Putamen (tissue), 1 donor: Measurements from ENCODE around the gene IFNG.

Source experiments
- DNase-seq: peaks from one replicate; pipeline ENCODE4 v3.0.0-alpha.2; 2016; ENCODE audit warnings: low spot score

Gene IFNG

DNA sequence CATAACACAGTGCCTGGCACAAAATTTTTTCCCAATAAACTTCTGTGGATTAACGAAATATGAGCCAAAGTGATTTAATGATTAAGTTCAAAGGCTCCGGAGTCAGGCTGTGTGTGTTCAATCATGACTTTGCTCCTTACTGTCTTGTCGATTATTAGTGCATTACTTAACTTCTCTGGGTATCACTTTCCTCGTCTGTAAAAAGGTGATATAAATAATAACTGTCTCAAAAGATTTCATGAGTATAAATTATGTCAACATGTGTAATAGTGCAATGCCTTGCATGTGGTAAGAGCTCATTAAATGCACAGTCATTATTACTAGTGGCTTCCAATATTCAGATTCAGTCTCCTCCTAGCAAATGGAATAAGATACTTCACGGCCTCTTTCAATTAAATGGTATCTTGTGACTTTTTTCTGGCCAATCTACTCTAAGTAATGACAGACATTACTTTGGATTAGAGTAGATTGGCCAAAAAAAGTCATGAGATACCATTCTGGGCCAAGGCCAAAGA, 6.8 kb upstream of the IFNG start:
- no peak for DNase-seq

- no peak for DNase-seq
These were observed 4.1 kb upstream of the IFNG start for GRCh38 chr12:68163560-68164081.

- DNase-seq, result no peak
These were observed 2.8 kb upstream of the IFNG start for GRCh38 chr12:68162374-68162773.

DNA sequence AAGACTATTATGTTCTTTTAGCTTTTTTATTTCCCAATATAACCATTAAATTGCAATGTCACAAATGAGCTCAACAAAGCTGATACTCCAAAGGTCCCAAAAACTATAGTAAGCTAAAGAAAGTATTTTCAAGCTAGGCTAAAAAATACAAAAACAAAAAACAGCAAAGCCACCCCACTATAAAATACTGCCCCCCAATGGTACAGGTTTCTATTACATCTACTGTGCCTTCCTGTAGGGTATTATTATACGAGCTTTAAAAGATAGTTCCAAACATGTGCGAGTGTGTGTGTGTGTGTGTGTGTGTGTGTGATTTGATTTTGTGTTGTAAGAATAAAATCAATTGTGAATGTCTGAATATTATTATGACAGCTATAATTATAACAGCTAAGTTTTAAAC, 1.1 kb downstream of the IFNG start:
- DNase-seq, result no peak

DNA sequence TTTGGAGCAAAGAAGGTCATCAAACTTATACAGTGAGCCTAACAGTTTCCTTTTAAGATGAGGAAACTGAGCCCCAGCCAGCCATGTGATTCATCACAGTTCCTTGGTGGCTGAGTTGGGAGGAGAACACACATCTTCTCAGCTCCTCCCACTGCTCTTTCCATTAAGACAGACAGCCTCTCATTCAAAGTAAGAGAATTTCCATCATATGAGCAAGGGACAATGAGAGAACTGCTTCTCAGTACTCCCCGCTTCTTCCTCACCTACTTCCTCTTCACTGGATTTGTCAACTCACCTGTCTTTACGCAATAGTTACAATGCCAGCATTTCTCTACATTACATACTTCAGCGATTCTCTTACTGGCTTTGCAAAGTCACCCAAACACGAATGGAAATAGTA, 2.2 kb downstream of the IFNG start:
- no peak for DNase-seq

DNA sequence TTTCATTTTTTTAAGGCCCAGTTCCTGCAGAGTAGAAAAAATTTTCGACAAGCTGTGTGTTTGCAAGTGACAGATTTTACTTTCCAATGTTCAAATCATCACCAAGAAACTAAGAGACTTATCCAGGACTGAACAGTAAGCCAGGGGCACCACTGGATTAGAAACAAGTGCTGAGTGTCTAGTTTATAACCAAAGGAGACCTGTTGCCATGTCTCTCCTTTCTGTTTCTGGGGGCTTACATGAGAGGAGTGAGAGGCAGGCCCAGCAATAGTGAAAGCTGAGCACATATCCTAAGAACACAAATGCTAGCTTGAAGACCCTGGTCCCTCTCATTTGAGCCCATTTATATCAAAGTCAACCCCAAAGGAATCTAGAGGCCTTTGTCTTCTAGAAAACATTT, 2.9 kb downstream of the IFNG start:
- DNase-seq, result no peak

- DNase-seq, result no peak
These were observed 4.8 kb downstream of the IFNG start for GRCh38 chr12:68154779-68155178.

DNA sequence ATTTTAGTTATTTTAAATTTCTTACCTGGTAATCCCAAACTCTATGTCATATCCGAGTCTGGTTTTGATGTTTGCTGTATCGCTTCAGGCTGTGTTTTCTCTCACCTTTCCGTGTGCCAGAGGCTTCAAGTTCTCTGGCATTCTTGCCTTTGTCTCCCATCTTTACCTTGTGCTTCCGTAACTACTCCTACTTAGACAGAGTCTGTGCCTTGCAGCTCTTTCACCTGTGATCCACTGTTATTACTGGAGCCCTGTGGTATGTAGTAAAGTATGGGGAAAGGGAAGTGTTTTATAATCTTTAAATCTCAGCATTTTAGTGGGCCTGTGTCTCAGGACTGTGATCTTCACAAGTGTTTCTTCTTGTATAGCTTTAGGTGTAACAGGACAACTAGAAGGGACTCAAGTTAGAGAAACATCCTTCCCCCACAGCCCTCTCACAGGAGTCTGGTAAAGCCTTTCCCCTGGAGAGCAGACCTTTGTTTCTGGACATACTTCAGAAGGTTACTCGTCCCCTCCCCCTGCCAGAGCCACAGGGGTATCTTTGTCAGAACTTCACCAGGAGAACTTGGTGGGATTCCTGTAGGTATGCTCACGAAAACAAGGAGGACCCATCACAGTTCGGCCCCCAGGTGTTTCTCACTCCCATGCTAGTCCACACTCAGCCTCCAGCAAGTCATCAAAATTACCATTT, 11.1 kb downstream of the IFNG start:
- no peak for DNase-seq

GRCh38 chr12:68140556-68140955, 19.0 kb downstream of the IFNG start:
- DNase-seq, result no peak

DNA sequence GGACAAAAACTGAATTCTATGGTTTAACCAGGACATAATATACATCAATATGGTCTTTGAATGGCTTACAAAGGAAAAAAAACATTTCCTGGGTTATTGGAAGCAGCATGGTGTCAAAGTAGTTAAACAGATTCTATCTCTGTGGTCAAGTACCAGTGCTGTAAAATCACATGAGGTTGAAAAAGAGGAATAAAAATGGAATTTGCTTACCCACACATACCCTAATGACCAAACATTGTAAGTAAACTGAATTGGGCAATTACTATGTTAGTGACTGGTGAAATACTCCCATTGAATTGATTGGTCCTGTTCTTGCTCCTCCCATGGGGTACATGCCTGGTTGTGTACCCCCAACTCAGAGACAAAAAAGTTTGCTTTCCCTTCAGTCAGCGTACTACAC, 19.6 kb downstream of the IFNG start:
- no peak for DNase-seq

GRCh38 chr12:68139001-68139400, 20.5 kb downstream of the IFNG start:
- no peak for DNase-seq

DNA sequence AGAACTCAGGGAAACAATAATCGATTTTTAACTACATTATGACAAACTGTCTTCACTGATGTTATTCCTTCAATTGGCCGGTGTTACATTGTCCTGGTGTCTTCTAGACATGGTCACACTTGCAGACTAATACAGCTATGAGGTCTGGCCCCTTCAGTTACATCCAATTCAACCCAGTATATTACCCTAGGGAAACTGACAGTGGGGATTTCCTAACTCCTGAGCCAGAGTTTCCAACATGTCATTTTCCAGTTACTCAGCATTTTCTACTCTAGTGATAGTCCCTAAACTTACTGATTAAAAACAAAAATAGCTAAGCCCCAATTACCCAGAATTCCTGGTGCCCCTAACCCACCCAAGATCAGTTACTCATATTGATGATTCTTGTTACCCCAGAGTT, 21.1 kb downstream of the IFNG start:
- DNase-seq, result no peak

DNA sequence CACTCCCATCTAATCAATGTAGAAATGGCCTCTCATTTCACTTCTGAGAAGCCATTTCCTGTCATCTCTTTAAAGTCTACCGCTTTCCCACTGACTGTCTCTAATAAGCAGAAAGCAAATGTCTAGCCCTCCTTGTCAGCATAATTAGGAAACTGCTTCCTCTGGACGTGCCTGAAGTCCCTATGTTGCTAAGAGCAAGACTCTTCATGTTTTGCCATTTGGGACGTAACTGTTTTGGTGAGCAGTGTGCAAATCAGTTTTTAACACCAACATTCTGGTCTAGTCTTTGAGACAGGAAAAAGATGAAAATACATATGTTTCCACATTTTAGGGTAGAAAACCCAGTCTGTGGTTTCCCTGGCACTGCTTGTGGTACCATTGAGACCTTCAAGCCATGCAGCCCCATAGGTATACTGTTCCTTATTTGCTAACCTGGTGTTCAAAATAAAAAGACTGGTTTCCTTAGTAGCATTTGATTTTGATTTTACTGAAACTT, 22.2 kb downstream of the IFNG start:
- no peak for DNase-seq

- DNase-seq, result no peak
These were observed 24.0 kb downstream of the IFNG start for GRCh38 chr12:68135520-68135919.

- DNase-seq, result no peak
These were observed 27.6 kb downstream of the IFNG start for GRCh38 chr12:68131867-68132414.

GRCh38 chr12:68129979-68130378, 29.6 kb downstream of the IFNG start:
- no peak for DNase-seq

DNA sequence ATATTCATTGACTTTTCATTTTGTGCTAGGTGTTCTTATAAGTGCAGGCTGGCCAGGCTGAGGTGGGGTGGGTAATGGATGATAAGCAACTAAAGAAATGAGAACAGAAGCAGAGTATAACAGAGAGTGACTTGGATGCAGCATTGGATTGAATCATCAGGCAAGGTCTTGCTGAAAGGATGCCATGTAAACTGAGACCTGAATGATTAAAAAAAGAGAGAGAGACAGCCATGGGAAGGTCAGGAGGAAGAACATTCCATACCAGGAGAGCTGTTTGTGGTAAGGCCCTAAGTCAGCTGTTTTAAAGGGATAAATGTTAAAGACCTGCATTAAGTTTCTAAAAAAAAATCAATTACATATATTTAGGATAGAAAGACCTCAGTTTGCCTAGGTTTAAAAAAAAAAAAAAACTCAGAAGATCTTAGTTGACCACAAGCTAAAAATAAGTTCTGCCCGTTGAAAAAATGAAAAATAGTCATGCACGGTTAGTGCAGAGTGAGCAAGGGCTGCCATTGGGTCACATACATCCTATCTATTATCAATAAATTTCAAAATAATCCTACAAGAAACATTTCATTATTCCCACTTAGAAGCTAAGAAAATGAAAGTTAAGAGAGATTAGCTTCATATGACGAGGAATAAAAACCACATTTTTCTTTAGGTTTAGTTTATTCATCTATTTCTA, 37.2 kb downstream of the IFNG start:
- no peak for DNase-seq

DNA sequence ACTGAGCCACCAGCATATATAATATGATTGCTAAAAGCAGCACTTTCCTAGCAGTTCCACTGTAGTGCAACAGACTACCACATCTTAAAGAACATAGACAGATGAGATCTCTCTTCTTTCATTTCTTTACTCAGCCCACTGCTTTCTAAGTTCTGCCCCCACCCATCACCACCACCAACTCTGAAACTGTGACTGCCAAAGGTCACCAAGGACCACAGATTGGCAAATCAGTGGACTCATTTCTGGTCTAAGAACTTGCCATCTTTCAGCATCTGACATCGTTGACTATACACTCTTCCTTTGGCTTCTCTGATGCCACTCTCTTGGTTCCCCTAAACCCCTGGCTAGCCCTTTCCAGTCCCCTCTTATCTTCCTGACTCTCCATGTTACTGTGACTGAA, 38.4 kb downstream of the IFNG start:
- no peak for DNase-seq

GRCh38 chr12:68119724-68120211, 39.8 kb downstream of the IFNG start:
- DNase-seq, result no peak

DNA sequence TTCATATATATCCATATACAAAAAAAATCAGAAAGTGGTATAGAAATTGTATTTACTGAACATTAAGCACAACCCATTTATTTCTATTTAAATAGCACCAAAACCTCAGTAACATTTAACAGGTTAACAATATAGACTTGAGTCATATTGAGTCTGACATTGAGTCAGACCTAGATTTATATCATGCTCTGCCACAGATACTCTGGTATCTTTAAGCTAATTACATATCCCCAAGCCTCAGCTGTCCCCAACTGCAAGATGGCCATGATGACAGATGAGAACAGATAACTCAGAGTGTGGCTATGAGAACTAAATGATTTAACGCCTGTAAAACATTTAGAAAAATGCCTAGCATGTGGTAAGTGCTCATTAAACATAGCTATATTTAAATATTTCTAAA, 40.3 kb downstream of the IFNG start:
- DNase-seq, result no peak

DNA sequence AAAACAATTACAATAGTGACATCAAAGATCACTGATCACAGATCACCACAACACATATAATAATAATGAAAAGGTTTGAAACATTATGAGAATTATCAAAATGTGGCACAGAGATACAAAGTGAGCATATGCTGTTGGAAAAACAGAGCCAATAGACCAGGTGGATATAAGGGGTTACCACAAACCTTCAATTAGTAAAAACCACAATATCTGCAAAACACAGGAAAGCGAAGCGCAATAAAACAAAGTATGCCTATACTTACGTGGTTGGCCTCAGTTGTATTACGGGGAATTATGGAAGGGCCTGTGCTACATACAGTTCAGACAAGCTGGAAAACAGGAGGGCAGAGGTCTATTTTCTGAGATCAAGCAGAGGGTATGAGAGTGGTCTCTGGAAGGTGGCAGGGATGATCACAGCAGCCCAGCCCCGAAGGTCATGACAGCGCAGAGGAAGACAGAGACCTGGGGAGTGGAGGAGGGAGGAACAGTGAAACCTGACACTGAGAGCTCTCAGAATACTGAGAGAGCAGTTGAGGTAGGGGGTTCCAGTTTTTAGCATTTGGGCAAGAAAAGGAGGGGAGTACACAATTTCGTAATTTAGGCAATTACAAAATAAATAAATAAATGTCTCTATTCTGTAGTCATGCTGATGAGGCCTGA, 41.3 kb downstream of the IFNG start:
- DNase-seq, result no peak

DNA sequence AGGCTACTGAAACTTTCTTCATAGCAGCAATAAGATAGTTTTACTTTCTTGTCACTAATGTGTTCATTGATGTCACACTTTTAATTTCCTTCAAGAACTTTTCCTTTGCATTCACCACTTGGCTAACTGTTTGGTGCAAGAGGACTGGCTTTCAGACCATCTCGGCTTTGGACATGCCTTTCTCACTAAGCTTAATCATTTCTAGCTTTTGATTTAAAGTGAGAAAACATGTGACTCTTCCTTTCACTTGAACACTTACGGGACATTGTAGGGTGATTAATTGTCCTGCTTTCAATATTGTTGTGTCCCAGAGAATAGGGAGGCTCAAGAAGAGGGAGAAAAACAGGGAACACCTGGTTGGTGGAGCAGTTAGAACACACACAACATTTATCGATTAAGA, 41.9 kb downstream of the IFNG start:
- no peak for DNase-seq
